HUES64 (cell line): Measurements from ENCODE around the gene CDC5L.

ENCODE experiments used
- H3K27ac ChIP-seq: 2 replicates; pipeline ENCODE4 v1.7.0; 2013; ENCODE audit warnings: low read depth, low read length, inconsistent platforms
- H3K27me3 ChIP-seq: 2 replicates; pipeline ENCODE4 v1.6.1; 2013; ENCODE audit warnings: mild to moderate bottlenecking, low read length; ENCODE audit not compliant: insufficient read depth
- H3K36me3 ChIP-seq: 2 replicates; pipeline ENCODE4 v1.6.1; 2013; ENCODE audit warnings: mild to moderate bottlenecking, low read length; ENCODE audit not compliant: insufficient read depth
- H3K4me1 ChIP-seq: 2 replicates; pipeline ENCODE4 v1.6.1; 2013; ENCODE audit warnings: mild to moderate bottlenecking, low read length, moderate library complexity; ENCODE audit not compliant: insufficient read depth
- H3K4me3 ChIP-seq: 2 replicates; pipeline ENCODE4 v1.5.1; 2013; ENCODE audit warnings: mild to moderate bottlenecking, low read length, moderate library complexity
- H3K9ac ChIP-seq: 2 replicates; pipeline ENCODE4 v1.6.1; 2013; ENCODE audit warnings: mild to moderate bottlenecking, low read depth, low read length
- H3K9me3 ChIP-seq: 2 replicates; pipeline ENCODE4 v1.6.1; 2013; ENCODE audit warnings: low read depth, low read length; ENCODE audit not compliant: insufficient read depth
- WGBS: fragments of 150-250, 120-280 bp; methylation state at CpG from one replicate; pipeline ENCODE4 v1.1.7; 2013; ENCODE audit warnings: missing lambda C conversion rate; 5-methylcytosine and 5-hydroxymethylcytosine counted together

Gene CDC5L

DNA sequence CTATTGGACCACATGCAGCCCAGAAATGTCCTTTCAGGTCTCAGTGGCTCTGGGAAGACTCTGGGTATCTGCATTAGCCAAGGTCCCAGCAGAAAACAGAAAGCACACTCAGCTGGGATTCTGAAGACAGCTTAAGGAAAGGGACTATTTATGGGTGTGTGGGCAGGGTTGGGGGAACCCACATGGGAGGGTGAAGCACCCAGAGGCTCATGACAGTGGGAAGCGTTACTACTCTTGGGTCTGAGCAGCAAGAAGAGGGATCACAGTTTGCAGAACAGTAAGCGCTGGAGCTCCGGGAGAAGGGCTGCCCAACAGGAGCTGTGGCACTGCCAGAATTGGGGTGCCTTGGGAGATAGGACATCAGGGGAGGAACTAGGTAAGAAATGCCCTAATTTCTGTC is 12.4 kb upstream of the CDC5L start:
- Histone ChIP-seq H3K4me1 (no peaks in the 10 kb centered on the region), H3K27me3 (no peaks in the 10 kb centered on the region; the same call in none of the 2 replicates), H3K27ac (no peak overlapping the region), H3K36me3 (no peaks in the 10 kb centered on the region), H3K4me3 (no peak overlapping the region), H3K9me3 (no peaks in the 10 kb centered on the region), H3K9ac (no peak overlapping the region)
- 96% methylated on average over 3 of the region's 3 CpGs for WGBS

DNA sequence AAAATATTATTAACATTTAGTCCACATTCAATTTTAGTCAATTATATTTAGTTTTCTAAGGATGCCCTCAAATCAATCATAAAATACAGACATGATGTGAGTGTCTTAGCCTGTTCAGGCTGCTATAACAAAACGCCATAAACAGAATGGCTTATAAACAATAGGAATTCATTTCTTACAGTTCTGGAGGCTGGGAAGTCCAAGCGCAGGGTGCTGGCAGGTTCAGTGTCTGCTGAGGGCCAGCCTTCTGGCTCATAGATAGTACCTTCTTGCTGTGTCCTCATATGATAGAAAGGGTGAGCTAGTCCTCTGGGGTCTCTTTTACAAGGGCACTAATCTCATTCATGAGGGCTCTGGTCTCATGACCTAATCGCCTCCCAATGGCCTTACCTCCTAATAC is 10.0 kb upstream of the CDC5L start:
- no peaks in the 10 kb centered on the region for H3K36me3 ChIP-seq

DNA sequence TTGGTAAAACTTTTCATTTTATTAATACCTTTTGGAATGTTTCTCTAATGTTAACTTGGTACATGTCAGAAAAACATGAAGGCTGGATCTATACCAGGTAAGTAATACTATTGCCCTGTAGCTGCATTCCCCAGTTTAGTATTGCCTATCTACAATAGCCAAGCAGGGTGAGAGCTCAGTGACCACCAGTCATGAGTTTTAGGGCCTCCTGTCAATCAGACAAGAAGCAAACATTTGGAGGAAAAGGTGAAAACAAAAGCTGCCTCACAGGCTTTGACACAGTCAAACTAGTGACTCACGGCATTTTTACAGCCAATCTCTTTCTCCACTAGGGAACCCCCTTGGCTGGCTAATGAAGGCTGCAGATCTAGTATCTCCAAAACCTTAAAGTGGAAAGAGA is 9.5 kb upstream of the CDC5L start:
- H3K9ac ChIP-seq, result no peak overlapping the region
- no peak overlapping the region for H3K4me3 ChIP-seq
- no peaks in the 10 kb centered on the region; the same call in none of the 2 replicates for H3K27me3 ChIP-seq
- H3K4me1 ChIP-seq, result no peaks in the 10 kb centered on the region
- H3K36me3 ChIP-seq, result no peaks in the 10 kb centered on the region
- WGBS, result 33% methylated on average over 1 of the region's 1 CpG
- no peaks in the 10 kb centered on the region for H3K9me3 ChIP-seq
- no peak overlapping the region for H3K27ac ChIP-seq

More for the DNA sequence above, 10.0 kb upstream of the CDC5L start:
- Histone ChIP-seq H3K9me3 (no peaks in the 10 kb centered on the region), H3K9ac (no peak overlapping the region), H3K27ac (no peak overlapping the region), H3K27me3 (no peaks in the 10 kb centered on the region; the same call in none of the 2 replicates), H3K4me3 (no peak overlapping the region), H3K4me1 (no peaks in the 10 kb centered on the region)
- 90% methylated on average over 3 of the region's 3 CpGs for WGBS

DNA sequence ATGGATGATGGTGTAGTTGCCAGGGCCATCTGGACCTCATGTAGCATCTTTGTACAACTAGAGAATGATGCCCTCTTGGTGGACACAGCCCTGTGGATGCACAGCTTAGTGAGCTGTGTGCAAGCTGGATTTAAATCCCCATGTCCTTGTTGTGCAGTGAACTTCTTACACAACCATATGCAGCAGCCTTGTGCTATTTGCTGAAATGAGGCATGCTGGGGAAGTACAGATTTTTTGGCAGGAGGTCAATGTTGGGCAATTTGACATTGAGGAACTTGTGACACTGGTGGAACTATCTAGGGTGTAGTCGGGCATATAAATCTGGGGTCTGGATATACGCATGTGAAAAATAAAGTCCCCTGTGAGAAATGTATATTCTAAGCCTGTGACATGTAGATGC is 5.8 kb upstream of the CDC5L start:
- 93% methylated on average over 2 of the region's 2 CpGs for WGBS
- Histone ChIP-seq H3K27ac (no peak overlapping the region), H3K4me1 (peaks cover 4% of the 10 kb centered on the region; the same call in 1 of the 2 replicates), H3K9ac (no peak overlapping the region), H3K9me3 (no peaks in the 10 kb centered on the region), H3K4me3 (no peak overlapping the region), H3K27me3 (no peaks in the 10 kb centered on the region), H3K36me3 (no peaks in the 10 kb centered on the region)

DNA sequence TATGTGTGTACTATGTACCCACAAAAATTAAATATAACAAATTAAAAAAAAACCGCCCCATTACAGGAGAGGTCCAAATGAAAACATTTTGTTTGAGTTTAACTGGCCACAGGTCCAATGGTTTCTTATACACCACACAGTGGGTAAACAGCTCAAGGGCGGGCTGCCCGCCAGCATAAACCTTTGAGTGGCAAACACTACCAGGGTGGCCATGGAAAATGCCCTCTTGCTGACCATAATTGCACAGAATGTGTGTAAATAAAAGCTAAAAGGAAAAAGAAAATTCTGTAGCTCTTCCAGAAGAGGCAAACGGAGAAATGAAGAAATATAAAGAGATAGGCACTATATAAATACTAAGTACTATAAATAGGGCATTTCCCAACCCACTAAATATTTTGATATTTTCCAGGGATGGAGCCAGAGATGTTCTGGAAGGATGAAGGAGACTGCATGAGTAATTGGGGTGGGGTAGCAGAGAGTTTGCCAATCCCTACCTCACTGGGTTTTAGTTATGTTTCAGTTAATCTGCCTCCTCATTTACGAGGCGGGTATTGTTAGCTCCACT is 1.1 kb upstream of the CDC5L start:
- Histone ChIP-seq H3K4me3 (peak overlapping the region; percentile 80), H3K27ac (no peak overlapping the region; the same call in 1 of the 2 replicates)
- 88% methylated on average over 5 of the region's 6 CpGs for WGBS

DNA sequence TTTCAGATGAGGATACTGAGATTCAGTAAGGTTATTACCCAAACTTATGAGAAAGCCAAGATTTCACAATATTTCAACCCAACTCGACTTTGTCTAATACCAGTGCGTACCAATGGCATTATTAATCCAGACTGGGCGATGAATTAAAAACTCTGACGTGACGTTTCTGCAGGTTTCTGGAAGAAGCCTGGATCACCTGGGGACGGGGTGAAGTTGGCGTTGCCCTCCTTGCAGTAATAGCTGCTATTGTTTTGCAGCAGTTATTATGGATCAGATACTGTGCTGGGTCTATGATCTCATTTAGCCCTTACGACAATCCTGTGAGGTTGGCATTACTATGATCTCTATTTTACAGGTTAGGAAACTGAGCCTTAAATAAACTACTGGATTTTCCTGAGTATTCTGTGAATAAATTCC is 569 bp upstream of the CDC5L start:
- H3K9me3 ChIP-seq, result no peaks in the 10 kb centered on the region
- H3K4me3 ChIP-seq, result peak overlapping the region; percentile 80
- peak overlapping the region; percentile 97 for H3K9ac ChIP-seq
- H3K27ac ChIP-seq, result peak overlapping the region; percentile 98
- 28% methylated on average over 8 of the region's 8 CpGs for WGBS
- peaks cover 6% of the 10 kb centered on the region; the same call in 1 of the 2 replicates for H3K4me1 ChIP-seq
- H3K36me3 ChIP-seq, result peaks cover 13% of the 10 kb centered on the region
- H3K27me3 ChIP-seq, result no peaks in the 10 kb centered on the region

More for the DNA sequence above, 1.1 kb upstream of the CDC5L start:
- Histone ChIP-seq H3K9me3 (no peaks in the 10 kb centered on the region), H3K4me1 (peaks cover 6% of the 10 kb centered on the region; the same call in 1 of the 2 replicates), H3K36me3 (peaks cover 8% of the 10 kb centered on the region), H3K27me3 (no peaks in the 10 kb centered on the region), H3K9ac (peak overlapping the region; percentile 97)

DNA sequence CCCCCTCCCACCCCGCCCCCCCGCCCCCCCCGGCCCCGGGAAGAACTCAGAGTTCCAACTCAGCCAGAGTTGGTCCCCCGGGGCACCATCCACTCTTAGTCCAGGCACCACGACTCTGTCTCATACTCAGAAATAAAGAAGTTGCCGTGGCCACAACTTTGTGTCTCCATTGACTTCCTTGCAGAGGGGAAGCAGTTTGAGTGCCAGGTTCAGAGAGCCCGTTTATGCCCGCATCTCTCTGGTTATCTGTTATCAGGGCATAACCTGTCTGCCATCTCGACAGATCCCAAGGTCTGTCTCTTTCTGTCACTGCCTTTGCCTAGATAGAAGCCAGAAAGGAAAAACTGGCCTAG is 605 bp downstream of the CDC5L start:
- WGBS, result 2% methylated on average over 6 of the region's 10 CpGs
- Histone ChIP-seq H3K27me3 (no peaks in the 10 kb centered on the region), H3K9ac (peak overlapping the region; percentile 97), H3K27ac (peak overlapping the region; percentile 98; the same call in 1 of the 2 replicates), H3K4me3 (peak overlapping the region; percentile 80), H3K9me3 (no peaks in the 10 kb centered on the region), H3K4me1 (peaks cover 6% of the 10 kb centered on the region; the same call in 1 of the 2 replicates), H3K36me3 (peaks cover 25% of the 10 kb centered on the region)

DNA sequence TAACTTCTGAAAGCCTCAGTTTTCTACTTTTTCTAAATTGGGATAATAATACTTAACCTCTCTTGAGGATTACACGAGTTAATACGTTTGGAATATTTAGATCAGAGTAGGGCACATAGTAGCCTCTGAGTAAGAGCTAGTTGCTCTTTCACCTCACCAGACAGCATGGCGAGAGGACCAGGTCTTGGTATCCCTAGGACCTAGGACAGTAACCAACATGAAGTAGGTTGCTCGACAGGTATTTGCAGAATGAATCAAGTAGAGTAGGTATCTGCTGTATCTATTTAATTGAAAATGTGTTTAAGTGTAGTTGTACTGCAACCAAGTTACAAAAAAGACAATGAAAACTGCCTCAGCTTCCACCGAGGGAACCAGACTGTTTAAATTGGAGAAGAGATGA is 1.4 kb downstream of the CDC5L start:
- H3K9me3 ChIP-seq, result no peaks in the 10 kb centered on the region
- no peak overlapping the region for H3K27ac ChIP-seq
- peaks cover 33% of the 10 kb centered on the region for H3K36me3 ChIP-seq
- no peaks in the 10 kb centered on the region for H3K27me3 ChIP-seq
- peak overlapping the region; percentile 82; the same call in 1 of the 2 replicates for H3K9ac ChIP-seq
- peaks cover 6% of the 10 kb centered on the region; the same call in 1 of the 2 replicates for H3K4me1 ChIP-seq
- peak overlapping the region; percentile 80 for H3K4me3 ChIP-seq
- 76% methylated on average over 5 of the region's 5 CpGs for WGBS

DNA sequence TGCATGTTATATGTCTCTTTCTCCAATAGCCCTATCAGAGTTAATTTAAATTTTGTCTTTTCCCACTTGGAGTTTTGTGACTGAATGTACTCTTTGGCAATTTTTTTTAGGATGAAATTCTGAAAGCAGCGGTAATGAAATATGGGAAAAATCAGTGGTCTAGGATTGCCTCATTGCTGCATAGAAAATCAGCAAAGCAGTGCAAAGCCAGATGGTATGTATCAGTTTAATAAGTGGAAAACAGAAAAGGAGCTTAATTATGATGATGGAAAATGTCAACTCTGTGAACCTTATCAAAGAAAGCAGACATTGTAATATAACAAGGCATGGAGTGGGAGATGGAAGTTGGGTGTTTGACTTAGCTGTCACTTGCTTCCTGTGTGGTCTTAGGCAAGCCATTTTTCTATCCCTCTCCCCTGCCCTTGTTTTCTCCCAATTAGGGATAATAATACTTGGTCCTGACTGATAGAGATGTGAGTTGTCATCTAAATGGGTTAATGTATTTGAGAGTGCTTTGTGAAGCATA is 2.7 kb downstream of the CDC5L start:
- Histone ChIP-seq H3K4me1 (peaks cover 6% of the 10 kb centered on the region; the same call in 1 of the 2 replicates), H3K9ac (no peak overlapping the region), H3K27ac (no peak overlapping the region), H3K9me3 (no peaks in the 10 kb centered on the region), H3K36me3 (peaks cover 46% of the 10 kb centered on the region), H3K27me3 (no peaks in the 10 kb centered on the region), H3K4me3 (no peak overlapping the region)
- 93% methylated on average over 1 of the region's 1 CpG for WGBS

DNA sequence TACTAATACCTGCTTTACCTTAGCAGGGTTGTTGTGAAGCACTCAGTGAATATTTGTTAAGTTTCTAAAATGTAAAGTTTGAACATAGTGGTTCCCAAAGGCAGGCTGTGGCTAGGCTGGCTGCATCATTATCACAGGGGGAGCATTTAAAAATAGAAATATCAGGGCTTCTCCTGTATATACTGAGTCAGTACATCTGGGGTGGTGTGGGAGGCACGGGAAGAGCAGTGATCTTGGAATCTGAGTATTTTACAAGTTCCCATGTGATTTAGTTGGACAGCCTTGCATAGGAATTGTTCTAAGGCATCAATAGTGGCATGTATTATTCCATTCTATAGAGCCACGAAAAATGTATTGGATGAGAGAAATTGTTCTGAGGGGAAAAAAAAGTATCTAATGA is 8.0 kb downstream of the CDC5L start:
- WGBS, result 93% methylated on average over 2 of the region's 2 CpGs
- Histone ChIP-seq H3K36me3 (peaks cover 88% of the 10 kb centered on the region), H3K9me3 (no peaks in the 10 kb centered on the region), H3K27ac (no peak overlapping the region), H3K27me3 (no peaks in the 10 kb centered on the region), H3K4me1 (no peaks in the 10 kb centered on the region), H3K4me3 (no peak overlapping the region), H3K9ac (no peak overlapping the region)

DNA sequence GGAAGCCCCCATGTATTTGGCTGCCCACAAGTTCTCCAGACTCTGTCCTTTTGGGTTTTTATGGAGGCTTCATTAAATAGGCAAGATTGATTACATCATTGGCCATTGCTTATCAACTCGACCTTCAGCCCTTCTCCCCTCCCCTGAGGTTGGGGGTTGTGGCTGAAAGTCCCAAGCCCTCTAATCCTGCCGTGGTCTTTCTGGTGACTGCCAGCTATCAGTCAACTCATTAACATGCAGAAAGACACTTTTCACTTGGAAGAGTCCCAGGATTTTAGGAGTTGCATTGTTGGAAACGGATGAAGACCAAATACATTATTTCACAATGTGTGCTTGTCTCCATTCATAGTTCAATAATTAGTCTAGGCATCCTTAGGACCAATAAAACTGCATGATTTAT is 9.5 kb downstream of the CDC5L start:
- H3K9ac ChIP-seq, result no peak overlapping the region
- no peak overlapping the region for H3K27ac ChIP-seq
- peaks cover 86% of the 10 kb centered on the region for H3K36me3 ChIP-seq
- H3K4me1 ChIP-seq, result no peaks in the 10 kb centered on the region
- no peaks in the 10 kb centered on the region for H3K9me3 ChIP-seq
- WGBS, result 89% methylated on average over 3 of the region's 3 CpGs
- H3K4me3 ChIP-seq, result no peak overlapping the region
- H3K27me3 ChIP-seq, result no peaks in the 10 kb centered on the region
